ENCODE results near the gene DNAJB2.

DNA sequence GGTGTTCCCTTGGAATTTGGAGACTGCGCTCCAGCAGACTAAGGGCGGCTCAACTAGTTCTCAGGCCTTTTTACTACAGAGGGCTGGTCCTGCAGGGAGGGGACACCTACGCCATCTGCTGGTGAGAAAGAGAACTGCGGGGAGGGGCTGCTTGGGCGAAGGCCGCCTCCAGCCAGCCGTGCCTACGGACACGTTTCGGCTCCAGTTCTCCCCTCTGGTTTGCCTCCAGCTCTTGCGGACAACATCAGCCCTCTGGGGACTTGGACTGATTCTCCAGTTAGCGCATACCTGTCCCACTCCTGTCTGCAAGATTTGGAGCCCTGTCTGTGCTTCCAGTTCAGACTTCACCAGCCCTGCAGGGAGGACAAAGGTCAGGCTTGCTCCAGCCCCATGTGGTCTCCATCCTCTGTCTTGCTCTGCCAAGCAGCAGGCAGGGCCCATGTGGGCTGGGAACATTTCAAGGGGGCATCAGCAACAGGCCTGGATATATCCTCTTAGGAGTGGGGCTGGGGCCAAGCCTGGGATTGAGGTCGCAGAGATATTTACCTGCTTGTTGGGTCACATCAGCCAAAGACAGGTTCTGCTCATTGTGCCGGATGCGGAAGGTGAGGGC lies 19.7 kb downstream of the DNAJB2 start:
- TF ChIP-seq, protein P1, sequence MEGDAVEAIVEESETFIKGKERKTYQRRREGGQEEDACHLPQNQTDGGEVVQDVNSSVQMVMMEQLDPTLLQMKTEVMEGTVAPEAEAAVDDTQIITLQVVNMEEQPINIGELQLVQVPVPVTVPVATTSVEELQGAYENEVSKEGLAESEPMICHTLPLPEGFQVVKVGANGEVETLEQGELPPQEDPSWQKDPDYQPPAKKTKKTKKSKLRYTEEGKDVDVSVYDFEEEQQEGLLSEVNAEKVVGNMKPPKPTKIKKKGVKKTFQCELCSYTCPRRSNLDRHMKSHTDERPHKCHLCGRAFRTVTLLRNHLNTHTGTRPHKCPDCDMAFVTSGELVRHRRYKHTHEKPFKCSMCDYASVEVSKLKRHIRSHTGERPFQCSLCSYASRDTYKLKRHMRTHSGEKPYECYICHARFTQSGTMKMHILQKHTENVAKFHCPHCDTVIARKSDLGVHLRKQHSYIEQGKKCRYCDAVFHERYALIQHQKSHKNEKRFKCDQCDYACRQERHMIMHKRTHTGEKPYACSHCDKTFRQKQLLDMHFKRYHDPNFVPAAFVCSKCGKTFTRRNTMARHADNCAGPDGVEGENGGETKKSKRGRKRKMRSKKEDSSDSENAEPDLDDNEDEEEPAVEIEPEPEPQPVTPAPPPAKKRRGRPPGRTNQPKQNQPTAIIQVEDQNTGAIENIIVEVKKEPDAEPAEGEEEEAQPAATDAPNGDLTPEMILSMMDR (IDR thresholded peaks at IDR 0.05; ENCODE audit: poor library complexity): peak; percentile 92
- no peak for TF ChIP-seq EZH2 (IDR thresholded peaks at IDR 0.05; ENCODE audit: borderline replicate concordance)
- no peak for TF ChIP-seq EZH2phosphoT487 (IDR thresholded peaks at IDR 0.05; ENCODE audit: low read depth, severe bottlenecking, unreplicated experiment)

All from hepatocyte (in vitro differentiated cells).